ENCODE results near the gene SLC25A19. TPM values are rescaled to one million over a fixed set of nuclear protein-coding genes. Genes with fewer than 3 reads are reported as not detected.
A peak's percentile ranks its signal among the peaks of the same experiment; 100 is the strongest.

The SLC25A19 gene
- total and polyA plus RNA-seq, 10 of the 15 experiments (the other 5 are each of a cell fraction or from before 2014, with no cell fraction given): 32.9 to 91.6 (median 53.7) TPM

DNA sequence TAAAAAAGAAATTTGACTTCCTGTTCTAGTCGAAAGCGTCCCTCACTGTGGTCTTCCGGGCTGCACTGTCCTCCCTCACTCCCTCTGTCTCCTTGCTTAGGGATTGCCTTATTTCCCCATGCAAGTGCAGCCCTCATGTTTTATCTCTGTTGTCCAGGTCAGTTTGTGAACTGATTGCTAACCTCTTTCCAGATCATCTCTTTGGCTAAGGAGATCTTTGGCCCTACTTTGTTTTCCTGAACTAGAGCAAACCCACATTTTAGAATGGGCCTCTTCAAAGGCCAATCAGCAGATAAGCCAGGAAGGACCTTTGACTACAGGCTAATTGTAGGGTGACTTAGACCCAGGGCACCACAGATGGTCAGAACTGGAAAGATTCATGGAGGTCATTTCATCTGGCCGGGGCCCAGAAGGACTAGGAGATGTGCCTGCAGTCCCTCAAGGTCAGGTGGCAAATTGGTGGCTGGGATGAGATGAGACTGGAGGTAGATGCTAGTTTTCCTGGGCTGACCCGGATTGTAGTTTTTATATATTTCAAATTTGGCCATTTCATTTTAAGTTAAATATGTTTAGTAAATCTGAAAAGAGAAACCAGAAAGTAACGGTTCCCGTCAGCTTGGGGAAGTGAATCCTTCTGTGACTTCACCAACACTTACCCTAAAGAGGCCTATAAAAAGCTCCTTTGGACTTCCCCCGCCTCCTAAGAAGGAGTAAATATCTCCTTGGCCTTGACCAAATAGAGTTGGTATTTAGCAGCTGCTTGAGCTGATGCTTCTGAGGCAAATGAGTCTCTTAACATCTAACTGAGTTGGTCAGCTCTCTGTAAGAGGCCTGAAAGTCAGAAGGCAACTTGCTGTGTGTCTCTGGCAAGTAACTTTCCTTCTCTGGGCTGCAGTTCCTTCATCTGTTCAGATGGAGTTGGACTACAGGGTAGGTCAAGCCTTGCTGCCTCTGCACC lies 6.2 kb upstream of the SLC25A19 start (continued):
- TF ChIP-seq, protein P1, sequence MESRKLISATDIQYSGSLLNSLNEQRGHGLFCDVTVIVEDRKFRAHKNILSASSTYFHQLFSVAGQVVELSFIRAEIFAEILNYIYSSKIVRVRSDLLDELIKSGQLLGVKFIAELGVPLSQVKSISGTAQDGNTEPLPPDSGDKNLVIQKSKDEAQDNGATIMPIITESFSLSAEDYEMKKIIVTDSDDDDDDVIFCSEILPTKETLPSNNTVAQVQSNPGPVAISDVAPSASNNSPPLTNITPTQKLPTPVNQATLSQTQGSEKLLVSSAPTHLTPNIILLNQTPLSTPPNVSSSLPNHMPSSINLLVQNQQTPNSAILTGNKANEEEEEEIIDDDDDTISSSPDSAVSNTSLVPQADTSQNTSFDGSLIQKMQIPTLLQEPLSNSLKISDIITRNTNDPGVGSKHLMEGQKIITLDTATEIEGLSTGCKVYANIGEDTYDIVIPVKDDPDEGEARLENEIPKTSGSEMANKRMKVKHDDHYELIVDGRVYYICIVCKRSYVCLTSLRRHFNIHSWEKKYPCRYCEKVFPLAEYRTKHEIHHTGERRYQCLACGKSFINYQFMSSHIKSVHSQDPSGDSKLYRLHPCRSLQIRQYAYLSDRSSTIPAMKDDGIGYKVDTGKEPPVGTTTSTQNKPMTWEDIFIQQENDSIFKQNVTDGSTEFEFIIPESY (IDR thresholded peaks at IDR 0.05): no peak
- peak; percentile 42; the same call in 1 of the 2 replicates for TF ChIP-seq RAD51 (IDR thresholded peaks at IDR 0.05)
- TF ChIP-seq, protein P2, sequence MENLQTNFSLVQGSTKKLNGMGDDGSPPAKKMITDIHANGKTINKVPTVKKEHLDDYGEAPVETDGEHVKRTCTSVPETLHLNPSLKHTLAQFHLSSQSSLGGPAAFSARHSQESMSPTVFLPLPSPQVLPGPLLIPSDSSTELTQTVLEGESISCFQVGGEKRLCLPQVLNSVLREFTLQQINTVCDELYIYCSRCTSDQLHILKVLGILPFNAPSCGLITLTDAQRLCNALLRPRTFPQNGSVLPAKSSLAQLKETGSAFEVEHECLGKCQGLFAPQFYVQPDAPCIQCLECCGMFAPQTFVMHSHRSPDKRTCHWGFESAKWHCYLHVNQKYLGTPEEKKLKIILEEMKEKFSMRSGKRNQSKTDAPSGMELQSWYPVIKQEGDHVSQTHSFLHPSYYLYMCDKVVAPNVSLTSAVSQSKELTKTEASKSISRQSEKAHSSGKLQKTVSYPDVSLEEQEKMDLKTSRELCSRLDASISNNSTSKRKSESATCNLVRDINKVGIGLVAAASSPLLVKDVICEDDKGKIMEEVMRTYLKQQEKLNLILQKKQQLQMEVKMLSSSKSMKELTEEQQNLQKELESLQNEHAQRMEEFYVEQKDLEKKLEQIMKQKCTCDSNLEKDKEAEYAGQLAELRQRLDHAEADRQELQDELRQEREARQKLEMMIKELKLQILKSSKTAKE (IDR thresholded peaks at IDR 0.05; ENCODE audit: low read depth, poor library complexity, severe bottlenecking): peak; percentile 87
- TF ChIP-seq KAT2A (conservative IDR thresholded peaks at IDR 0.05; ENCODE audit: control insufficient read depth, low read depth, low read length): no peak
- TF ChIP-seq MEF2A (IDR thresholded peaks at IDR 0.05; ENCODE audit: insufficient read depth, low read depth, low read length): peak; percentile 99
- TF ChIP-seq STAT3 (IDR thresholded peaks at IDR 0.05; ENCODE audit: low read depth, low read length): peak; percentile 100
- TF ChIP-seq NFXL1 (IDR thresholded peaks at IDR 0.05; ENCODE audit: borderline replicate concordance): peak; percentile 93; the same call in 1 of the 2 replicates
- TF ChIP-seq ZNF274 (IDR thresholded peaks at IDR 0.05; ENCODE audit: insufficient read depth, insufficient read length): no peak
- TF ChIP-seq MXI1 (IDR thresholded peaks at IDR 0.05; ENCODE audit: low read depth, low read length): peak; percentile 72; the same call in 1 of the 2 replicates
- peak; percentile 96 for TF ChIP-seq ATF2 (IDR thresholded peaks at IDR 0.05; ENCODE audit: low read length)
- TF ChIP-seq HDAC6 (IDR thresholded peaks at IDR 0.05; ENCODE audit: unreplicated experiment): no peak
- peak; percentile 86 for TF ChIP-seq NR2F1 (conservative IDR thresholded peaks at IDR 0.05)

Measured in GM12878 (cell line).